ENCODE measurements around the gene GPR31. TPM values are rescaled to one million over a fixed set of nuclear protein-coding genes. Genes with fewer than 3 reads are reported as not detected.

GPR31 gene
- total RNA-seq, 1 experiment from 2014 or later = not detected

- H3K4me2 ChIP-seq (ENCODE audit: insufficient read depth, insufficient read length, low read length) = no peak overlapping the region
- no peak overlapping the region for H3K23ac ChIP-seq (ENCODE audit: insufficient read length, low read depth, low read length)
- H2BK15ac ChIP-seq (ENCODE audit: low read depth, low read length) = no peak overlapping the region
- H4K8ac ChIP-seq (replicated peaks; ENCODE audit: insufficient read length, low read depth, low read length) = no peak overlapping the region
- H3K9me3 ChIP-seq (ENCODE audit: control insufficient read depth, low read depth, low read length) = no peaks in the 10 kb centered on the region
- no CpG with 5 or more reads among the region's 4 CpGs for WGBS (ENCODE audit: extremely low coverage, insufficient read length, low lambda C conversion rate)
- no peak overlapping the region for H3K27ac Mint-ChIP-seq
- H3T11ph ChIP-seq (ENCODE audit: low read length) = no peak overlapping the region
- H3K79me1 ChIP-seq (ENCODE audit: insufficient read depth, low read depth, low read length, poor library complexity, severe bottlenecking) = no peaks in the 10 kb centered on the region
- H3K4me1 Mint-ChIP-seq = peaks cover 0 to 9% of the 10 kb centered on the region in 2 experiments; a peak in 2 of 4 replicates
- H2AFZ ChIP-seq (ENCODE audit: low read length) = no peak overlapping the region
- no peak overlapping the region for H4K91ac ChIP-seq (ENCODE audit: insufficient read length, low read depth, low read length)
- no peak overlapping the region for H2BK5ac ChIP-seq (ENCODE audit: insufficient read length, low read length)
- H3K4me3 Mint-ChIP-seq = no peak overlapping the region
- no peak overlapping the region for H2BK20ac ChIP-seq (ENCODE audit: low read depth, low read length, poor library complexity, severe bottlenecking)
- no peak overlapping the region for H2BK120ac ChIP-seq (ENCODE audit: low read depth, low read length, poor library complexity, severe bottlenecking)
- no peaks in the 10 kb centered on the region for H3K23me2 ChIP-seq (ENCODE audit: insufficient read length, low read depth, low read length, poor library complexity, severe bottlenecking)
- no peaks in the 10 kb centered on the region for H3K4me1 ChIP-seq (ENCODE audit: insufficient read depth, low read length)
- H3K27me3 ChIP-seq (ENCODE audit: insufficient read depth, low read length) = no peaks in the 10 kb centered on the region
- no peaks in the 10 kb centered on the region; a peak in 1 of 5 replicates for H3K9me3 Mint-ChIP-seq
- no peak overlapping the region for H3K56ac ChIP-seq (ENCODE audit: insufficient read length, low read depth, low read length)
- H4K5ac ChIP-seq (ENCODE audit: insufficient read length, low read depth, low read length) = no peak overlapping the region
- H3K4ac ChIP-seq (ENCODE audit: low read depth, low read length) = no peak overlapping the region
- no peak overlapping the region for H3K9ac ChIP-seq (ENCODE audit: extremely low read depth, insufficient read length, low read length)
- no peaks in the 10 kb centered on the region for H3K79me2 ChIP-seq (ENCODE audit: insufficient read depth, low read length)
- peaks cover 1% of the 10 kb centered on the region for H3K27me3 Mint-ChIP-seq (ENCODE audit: low read depth)
- no peak for TF ChIP-seq CTCF (conservative IDR thresholded peaks at IDR 0.05)
- no peak overlapping the region for H3K18ac ChIP-seq (ENCODE audit: insufficient read length, low read depth, low read length)
- no peaks in the 10 kb centered on the region for H4K20me1 ChIP-seq (ENCODE audit: control insufficient read depth, insufficient read depth, insufficient read length)
- H3K27ac ChIP-seq (ENCODE audit: insufficient read length, low read depth, low read length) = no peak overlapping the region
- no peak for DNase-seq
- no peak overlapping the region for H2BK12ac ChIP-seq (ENCODE audit: insufficient read length, low read depth, low read length)
- no peak overlapping the region for H2AK5ac ChIP-seq (ENCODE audit: insufficient read length, low read length)
- no peak overlapping the region for H3K14ac ChIP-seq (ENCODE audit: insufficient read depth, low read length)
- H3K36me3 Mint-ChIP-seq (ENCODE audit: insufficient read depth in 1 of 3, low read depth in 3 of 3) = no peaks in the 10 kb centered on the region
These were observed 28.2 kb downstream of the GPR31 start for GRCh38 chr6:167129562-167129961.

Measured in H9 (cell line).